HG03457 (cell line): Measurements from ENCODE around the gene PUS10.
A peak's percentile ranks its signal among the peaks of the same experiment; 100 is the strongest.
"Not testable (repeated sequence)": the region's sequence is repeated elsewhere in the genome, so short reads cannot be mapped to it uniquely, and the experiment has no call there.

Source experiments
- ATAC-seq: cut with Tn5 transposase; IDR thresholded peaks from one replicate; pipeline ENCODE4 v1.9.1; 2021; ENCODE audit warnings: moderate number of reproducible peaks; ENCODE audit not compliant: unreplicated experiment

Gene PUS10

GRCh38 chr2:60936757-60937156 is 81.3 kb downstream of the PUS10 start:
- no peak for ATAC-seq

GRCh38 chr2:60934165-60934722 is 83.8 kb downstream of the PUS10 start:
- ATAC-seq = no peak

- no peak for ATAC-seq
Observed at GRCh38 chr2:60932954-60933353, 85.1 kb downstream of the PUS10 start.

GRCh38 chr2:60932061-60932460 is 86.0 kb downstream of the PUS10 start:
- ATAC-seq = not testable (repeated sequence)

GRCh38 chr2:60926741-60927552 is 91.1 kb downstream of the PUS10 start:
- no peak for ATAC-seq

- ATAC-seq = no peak
Observed at GRCh38 chr2:60925994-60926740, 91.9 kb downstream of the PUS10 start.

- ATAC-seq = no peak
Observed at GRCh38 chr2:60907329-60907728, 110.7 kb downstream of the PUS10 start.

- no peak for ATAC-seq
Observed at GRCh38 chr2:60906395-60906794, 111.7 kb downstream of the PUS10 start.

- ATAC-seq = not testable (repeated sequence)
Observed at GRCh38 chr2:60905867-60906266, 112.2 kb downstream of the PUS10 start.

GRCh38 chr2:60901296-60901695 is 116.8 kb downstream of the PUS10 start:
- not testable (repeated sequence) for ATAC-seq

- ATAC-seq = no peak
Observed at GRCh38 chr2:60899892-60900249, 118.2 kb downstream of the PUS10 start.

GRCh38 chr2:60899230-60899891 is 118.7 kb downstream of the PUS10 start:
- ATAC-seq = peak; percentile 63

GRCh38 chr2:60898567-60898966 is 119.5 kb downstream of the PUS10 start:
- no peak for ATAC-seq
